Cardiac fibroblast (primary cell): Measurements from ENCODE around the gene DHRS7B.
"Not testable (repeated sequence)": the region's sequence is repeated elsewhere in the genome, so short reads cannot be mapped to it uniquely, and the experiment has no call there.

Experiments used
- DNase-seq, 2 donors: peaks; one replicate each; pipeline versions ENCODE4 v3.0.0 to v3.0.0-alpha.2; 2010; ENCODE audit warnings: low read depth in 2 of 2
- H3K4me3 ChIP-seq, 2 donors: replicated peaks in 1 of 2; 1 replicate in 1 of 2; 2 replicates in 1 of 2; pipeline ENCODE4 v1.5.1; 2011; ENCODE audit warnings: low read depth in 2 of 2, low read length in 2 of 2, mild to moderate bottlenecking in 2 of 2, moderate library complexity in 1 of 2
- CTCF ChIP-seq: IDR thresholded peaks from one replicate; pipeline ENCODE4 v1.5.1; 2011; ENCODE audit warnings: low read depth, mild to moderate bottlenecking, low read length, inconsistent platforms

DHRS7B gene

GRCh38 chr17:21190078-21190477, 63.3 kb downstream of the DHRS7B start:
- TF ChIP-seq CTCF, result no peak
- no peak overlapping the region for H3K4me3 ChIP-seq
- no peak for DNase-seq

GRCh38 chr17:21191698-21192097, 64.9 kb downstream of the DHRS7B start:
- no peak for TF ChIP-seq CTCF
- DNase-seq, result no peak
- no peak overlapping the region for H3K4me3 ChIP-seq

- H3K4me3 ChIP-seq, DNase-seq: not testable (repeated sequence)
Observed at GRCh38 chr17:21192414-21192813, 65.7 kb downstream of the DHRS7B start.

GRCh38 chr17:21193031-21193430, 66.3 kb downstream of the DHRS7B start:
- TF ChIP-seq CTCF, result no peak
- H3K4me3 ChIP-seq, result no peak overlapping the region
- DNase-seq, result no peak

- H3K4me3 ChIP-seq, result no peak overlapping the region
- TF ChIP-seq CTCF, result no peak
- DNase-seq, result peak in 1 of 2 donors; percentile 18
Observed at GRCh38 chr17:21194226-21194625, 67.5 kb downstream of the DHRS7B start.

GRCh38 chr17:21194703-21195102, 67.9 kb downstream of the DHRS7B start:
- DNase-seq, result peak in 1 of 2 donors; percentile 65
- TF ChIP-seq CTCF, result no peak
- H3K4me3 ChIP-seq, result no peak overlapping the region

- DNase-seq, result no peak
- TF ChIP-seq CTCF, result no peak
- H3K4me3 ChIP-seq, result no peak overlapping the region
Observed at GRCh38 chr17:21196126-21196525, 69.4 kb downstream of the DHRS7B start.
